Astrocyte (in vitro differentiated cells and primary cell): Measurements from ENCODE around the gene PXDC1. TPM values are rescaled to one million over a fixed set of nuclear protein-coding genes. Genes with fewer than 3 reads are reported as not detected.

Experiments used
- DNase-seq: peaks from one replicate; pipeline ENCODE4 v3.0.0-alpha.2; 2010; ENCODE audit warnings: low read depth
- FAIRE-seq: peaks from 2 replicates; lab custom pipeline; 2011; peaks lifted over from hg19 to GRCh38; lab: Jason Lieb, UNC
- H2AFZ ChIP-seq: 2 replicates; pipeline ENCODE4 v1.6.0; 2012; ENCODE audit warnings: low read depth, low read length, inconsistent platforms
- H3K27ac ChIP-seq: 2 replicates; pipeline ENCODE4 v1.5.1; 2011; ENCODE audit warnings: low read depth, low read length, inconsistent platforms
- H3K27me3 ChIP-seq: 2 replicates; pipeline ENCODE4 v1.6.0; 2011; ENCODE audit warnings: low read length, inconsistent platforms; ENCODE audit not compliant: insufficient read depth
- H3K36me3 ChIP-seq: 2 replicates; pipeline ENCODE4 v1.5.1; 2011; ENCODE audit warnings: low read length, inconsistent platforms; ENCODE audit not compliant: insufficient read depth
- H3K4me1 ChIP-seq: 2 replicates; pipeline ENCODE4 v1.5.1; 2011; ENCODE audit warnings: low read length, inconsistent platforms; ENCODE audit not compliant: insufficient read depth
- H3K4me2 ChIP-seq: 2 replicates; pipeline ENCODE4 v1.6.0; 2012; ENCODE audit warnings: low read length, inconsistent platforms
- H3K4me3 ChIP-seq: 2 replicates; pipeline ENCODE4 v1.5.1; 2011; ENCODE audit warnings: low read depth, mild to moderate bottlenecking, low read length, inconsistent platforms; ENCODE audit not compliant: insufficient read depth
- H3K79me2 ChIP-seq: 2 replicates; pipeline ENCODE4 v1.6.0; 2012; ENCODE audit warnings: mild to moderate bottlenecking, low read length, inconsistent platforms; ENCODE audit not compliant: insufficient read depth
- H3K9ac ChIP-seq: 2 replicates; pipeline ENCODE4 v1.6.0; 2012; ENCODE audit warnings: mild to moderate bottlenecking, low read length, inconsistent platforms
- H3K9me3 ChIP-seq: 2 replicates; pipeline ENCODE4 v1.5.1; 2012; ENCODE audit warnings: low read depth, mild to moderate bottlenecking, low read length, inconsistent platforms; ENCODE audit not compliant: insufficient read depth
- H4K20me1 ChIP-seq: 2 replicates; pipeline ENCODE4 v1.6.0; 2012; ENCODE audit warnings: low read length, inconsistent platforms; ENCODE audit not compliant: insufficient read depth
- H3K27ac Mint-ChIP-seq: one replicate; pipeline ENCODE4 v1.8.0; 2021; ENCODE audit warnings: mild to moderate bottlenecking, mixed read lengths; ENCODE audit not compliant: unreplicated experiment
- H3K27me3 Mint-ChIP-seq: one replicate; pipeline ENCODE4 v1.8.0; 2021; ENCODE audit warnings: low read depth, mixed read lengths; ENCODE audit not compliant: unreplicated experiment
- H3K36me3 Mint-ChIP-seq: one replicate; pipeline ENCODE4 v1.8.0; 2021; ENCODE audit warnings: low read depth, mixed read lengths; ENCODE audit not compliant: unreplicated experiment
- H3K4me1 Mint-ChIP-seq: one replicate; pipeline ENCODE4 v1.8.0; 2021; ENCODE audit warnings: low read depth, mixed read lengths; ENCODE audit not compliant: unreplicated experiment
- H3K4me3 Mint-ChIP-seq: one replicate; pipeline ENCODE4 v1.8.0; 2021; ENCODE audit warnings: mild to moderate bottlenecking, moderate library complexity, mixed read lengths; ENCODE audit not compliant: unreplicated experiment
- H3K9me3 Mint-ChIP-seq: one replicate; pipeline ENCODE4 v1.8.0; 2021; ENCODE audit warnings: mild to moderate bottlenecking, mixed read lengths; ENCODE audit not compliant: unreplicated experiment
- CTCF ChIP-seq: IDR thresholded peaks from 2 replicates; pipeline ENCODE4 v1.5.1; 2011; ENCODE audit warnings: low read depth, mild to moderate bottlenecking, inconsistent platforms, low read length, moderate library complexity; ENCODE audit not compliant: insufficient read depth
- EZH2 ChIP-seq: IDR thresholded peaks from 2 replicates; pipeline ENCODE4 v1.6.1; 2012; ENCODE audit warnings: mild to moderate bottlenecking, low read length, inconsistent platforms; ENCODE audit not compliant: insufficient read depth
- total RNA-seq: library from RNA; stranded (reverse); gene quantifications from 2 replicates; pipeline ENCODE4 v1.2.1, GENCODE V29; 2021

Gene PXDC1
- total RNA-seq, 1 donor from 2014 or later, result 58.2 TPM

- Histone ChIP-seq H3K27ac (peak overlapping the region; percentile 84), H2AFZ (no peak overlapping the region), H3K4me2 (peak overlapping the region; percentile 91), H4K20me1 (peaks cover 60% of the 10 kb centered on the region), H3K36me3 (peaks cover 13% of the 10 kb centered on the region), H3K9me3 (no peaks in the 10 kb centered on the region), H3K79me2 (peaks cover 73% of the 10 kb centered on the region), H3K4me1 (peaks cover 31% of the 10 kb centered on the region), H3K9ac (peak overlapping the region; percentile 96), H3K27me3 (no peaks in the 10 kb centered on the region), H3K4me3 (peak overlapping the region; percentile 78)
- peak overlapping the region; percentile 87 for H3K27ac Mint-ChIP-seq
- H3K36me3 Mint-ChIP-seq, result peaks cover 10% of the 10 kb centered on the region
- TF ChIP-seq EZH2 (no peak), CTCF (no peak)
- DNase-seq, result no peak
- H3K4me1 Mint-ChIP-seq, result peaks cover 42% of the 10 kb centered on the region
- no peak for FAIRE-seq
- peak overlapping the region; percentile 91 for H3K4me3 Mint-ChIP-seq
- H3K9me3 Mint-ChIP-seq, result no peaks in the 10 kb centered on the region
- H3K27me3 Mint-ChIP-seq, result no peaks in the 10 kb centered on the region
Observed at GRCh38 chr6:3749067-3749841, 2.3 kb downstream of the PXDC1 start.

- Histone ChIP-seq H3K4me3 (peak overlapping the region; percentile 78), H3K27ac (peak overlapping the region; percentile 84), H3K4me1 (peaks cover 39% of the 10 kb centered on the region), H3K4me2 (peak overlapping the region; percentile 91), H3K9me3 (no peaks in the 10 kb centered on the region), H3K9ac (peak overlapping the region; percentile 96), H3K27me3 (no peaks in the 10 kb centered on the region), H3K79me2 (peaks cover 81% of the 10 kb centered on the region), H2AFZ (no peak overlapping the region), H4K20me1 (peaks cover 68% of the 10 kb centered on the region), H3K36me3 (peaks cover 13% of the 10 kb centered on the region)
- Mint-ChIP-seq H3K27me3 (no peaks in the 10 kb centered on the region), H3K4me3 (peak overlapping the region; percentile 91), H3K4me1 (peaks cover 45% of the 10 kb centered on the region), H3K27ac (peak overlapping the region; percentile 67), H3K9me3 (no peaks in the 10 kb centered on the region), H3K36me3 (peaks cover 10% of the 10 kb centered on the region)
- FAIRE-seq (peak; percentile 45), DNase-seq (peak; percentile 68)
- TF ChIP-seq CTCF (peak; percentile 71), EZH2 (no peak)
Observed at GRCh38 chr6:3748208-3749066, 3.1 kb downstream of the PXDC1 start.
